Activated CD8-positive, alpha-beta T cell treated with anti-CD3 and anti-CD28 coated beads for 36 hours (primary cell): ENCODE results near the gene TAF5L. TPM values are rescaled to one million over a fixed set of nuclear protein-coding genes. Genes with fewer than 3 reads are reported as not detected.

Experiments
- ATAC-seq: fragments of 200-7000 bp; cut with Tn5 transposase; one replicate; pipeline ENCODE4 v1.10.0; 2021; ENCODE audit warnings: mild to moderate bottlenecking, moderate library complexity
- CTCF ChIA-PET: fragments of 350-600 bp; sonication (Branson Sonifier 250); formaldehyde crosslinking; loops from one replicate; lab custom pipeline; 2021; ENCODE audit warnings: antibody characterized with exemption; lab: Charles Lee
- POLR2A ChIA-PET: fragments of 350-600 bp; sonication (Branson Sonifier 250); formaldehyde crosslinking; loops from one replicate; lab custom pipeline; 2021; ENCODE audit warnings: antibody characterized with exemption; lab: Charles Lee
- DNase-seq: peaks from one replicate; pipeline ENCODE4 v3.0.0-alpha.2; 2020
- H3K27ac Mint-ChIP-seq: one replicate; pipeline ENCODE4 v1.8.0; 2021; ENCODE audit warnings: mild to moderate bottlenecking, mixed read lengths
- H3K27me3 Mint-ChIP-seq: one replicate; pipeline ENCODE4 v1.8.0; 2021; ENCODE audit warnings: mixed read lengths
- H3K36me3 Mint-ChIP-seq: one replicate; pipeline ENCODE4 v1.8.0; 2021; ENCODE audit warnings: low read depth, mixed read lengths
- H3K4me1 Mint-ChIP-seq: one replicate; pipeline ENCODE4 v1.8.0; 2021; ENCODE audit warnings: low read depth, mixed read lengths
- H3K4me3 Mint-ChIP-seq: one replicate; pipeline ENCODE4 v1.8.0; 2021; ENCODE audit warnings: mild to moderate bottlenecking, moderate library complexity, mixed read lengths
- H3K9me3 Mint-ChIP-seq: one replicate; pipeline ENCODE4 v1.8.0; 2021; ENCODE audit warnings: mixed read lengths
- CTCF ChIP-seq: fragments of 200-600 bp; IDR thresholded peaks from one replicate; pipeline ENCODE4 v1.8.0; 2022; ENCODE audit warnings: antibody characterized with exemption, mild to moderate bottlenecking
- intact Hi-C: fragments of 100-400 bp; cut with micrococcal nuclease; formaldehyde crosslinking; loops from one replicate; pipeline ENCODE4 v1.10.0; 2022
- total RNA-seq, 2 experiments: library from RNA; stranded (reverse); gene quantifications; one replicate each; pipeline ENCODE4 v1.2.3, GENCODE V29; 2021

Gene TAF5L
- total RNA-seq, 2 experiments from 2014 or later: 17.7 to 19.5 TPM

DNA sequence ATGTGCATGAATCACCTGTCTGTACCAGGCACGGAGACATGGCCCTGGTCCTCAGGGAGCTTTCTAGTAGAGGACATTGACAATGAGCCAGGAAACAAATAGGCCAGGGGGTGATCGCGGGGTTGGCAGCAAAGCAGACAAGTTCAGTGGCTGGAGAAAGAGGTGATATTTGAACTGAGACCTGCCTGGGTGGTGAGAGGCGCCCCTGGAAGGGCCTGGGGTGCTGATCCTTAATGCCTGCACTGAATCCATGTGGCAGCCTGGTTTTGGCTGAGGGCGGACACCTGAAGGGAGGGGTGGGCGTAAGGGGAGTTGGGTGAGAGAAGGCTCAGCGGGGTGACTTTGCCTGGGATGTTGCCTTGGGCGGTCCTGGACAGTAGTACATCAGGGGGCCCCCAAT, 36.0 kb upstream of the TAF5L start:
- ChIA-PET CTCF (interaction anchor here (1.0 to 3.1 kb wide), 24 partner anchors 10 to 650 kb away, joined by 3 to 21 read pairs (median 4); partner anchors contain the start of gene NUP133), POLR2A (interaction anchor here (0.8 to 1.5 kb wide), 2 partner anchors 10 to 29 kb away, joined by 3 to 4 read pairs; no protein-coding TSS in a partner anchor)
- ATAC-seq (no peak), DNase-seq (no peak)
- Mint-ChIP-seq H3K4me1 (peaks cover 15% of the 10 kb centered on the region), H3K36me3 (peaks cover 37% of the 10 kb centered on the region), H3K27ac (no peak overlapping the region), H3K27me3 (no peaks in the 10 kb centered on the region), H3K4me3 (no peak overlapping the region), H3K9me3 (no peaks in the 10 kb centered on the region)
- no peak for TF ChIP-seq CTCF
- intact Hi-C loops: loop anchor here (1.0 kb wide), 1 partner anchor 648 kb away; no protein-coding TSS in a partner anchor

DNA sequence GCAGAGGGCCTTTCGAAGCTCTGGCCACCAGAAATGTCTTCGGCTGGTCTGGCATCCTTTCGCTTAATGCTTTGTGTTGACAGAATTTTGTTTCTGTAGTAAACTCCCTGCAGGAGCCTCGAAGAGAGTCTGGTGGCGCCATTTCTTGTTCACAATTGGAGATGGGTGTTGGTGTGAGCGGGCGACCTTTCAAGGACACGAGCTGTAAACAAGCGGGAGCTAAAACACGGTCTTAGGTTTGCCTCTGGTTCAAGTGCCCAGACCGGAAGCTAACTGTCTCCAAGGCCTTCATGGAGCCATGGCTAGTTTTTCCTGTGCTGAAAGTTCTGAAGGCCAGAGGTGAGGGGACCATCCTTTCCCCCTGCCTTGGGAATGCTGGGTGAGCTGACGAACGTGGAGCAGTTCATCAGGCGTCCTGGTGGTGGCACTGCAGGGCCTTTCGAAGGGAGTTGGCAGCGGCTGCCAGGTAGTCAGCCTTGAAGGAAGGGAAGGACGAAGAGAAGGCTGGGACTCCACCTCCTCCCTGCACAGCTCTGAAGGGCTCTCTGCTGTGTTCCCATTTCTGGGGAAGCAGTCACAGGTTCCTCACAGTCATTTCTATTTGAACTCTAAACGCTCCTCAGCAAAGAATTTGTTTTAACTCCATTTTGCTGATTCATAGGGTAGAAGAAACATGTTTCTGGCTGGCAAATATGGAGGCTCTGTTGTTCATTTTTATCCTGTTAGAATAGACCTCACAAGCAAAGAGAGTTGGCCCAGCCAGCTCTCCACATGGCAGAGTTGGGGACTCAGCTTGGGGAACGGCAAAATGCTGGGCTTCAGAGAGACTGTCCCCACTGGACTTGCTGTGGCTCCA, 35.3 kb upstream of the TAF5L start:
- H3K9me3 Mint-ChIP-seq: no peaks in the 10 kb centered on the region
- peaks cover 15% of the 10 kb centered on the region for H3K4me1 Mint-ChIP-seq
- DNase-seq (peak; percentile 76), ATAC-seq (peak; percentile 78)
- peak; percentile 92 for TF ChIP-seq CTCF
- intact Hi-C loops: loop anchor here (1.0 kb wide), 1 partner anchor 649 kb away; no protein-coding TSS in a partner anchor
- H3K27me3 Mint-ChIP-seq: no peaks in the 10 kb centered on the region
- CTCF ChIA-PET: interaction anchor here (0.6 to 3.1 kb wide), 44 partner anchors 10 to 1556 kb away, joined by 3 to 21 read pairs (median 3); partner anchors contain the start of gene NUP133
- no peak overlapping the region for H3K27ac Mint-ChIP-seq
- H3K36me3 Mint-ChIP-seq: peaks cover 33% of the 10 kb centered on the region
- POLR2A ChIA-PET: interaction anchor here (0.8 to 1.5 kb wide), 3 partner anchors 11 to 220 kb away, joined by 3 to 4 read pairs (median 4); no protein-coding TSS in a partner anchor
- H3K4me3 Mint-ChIP-seq: no peak overlapping the region

DNA sequence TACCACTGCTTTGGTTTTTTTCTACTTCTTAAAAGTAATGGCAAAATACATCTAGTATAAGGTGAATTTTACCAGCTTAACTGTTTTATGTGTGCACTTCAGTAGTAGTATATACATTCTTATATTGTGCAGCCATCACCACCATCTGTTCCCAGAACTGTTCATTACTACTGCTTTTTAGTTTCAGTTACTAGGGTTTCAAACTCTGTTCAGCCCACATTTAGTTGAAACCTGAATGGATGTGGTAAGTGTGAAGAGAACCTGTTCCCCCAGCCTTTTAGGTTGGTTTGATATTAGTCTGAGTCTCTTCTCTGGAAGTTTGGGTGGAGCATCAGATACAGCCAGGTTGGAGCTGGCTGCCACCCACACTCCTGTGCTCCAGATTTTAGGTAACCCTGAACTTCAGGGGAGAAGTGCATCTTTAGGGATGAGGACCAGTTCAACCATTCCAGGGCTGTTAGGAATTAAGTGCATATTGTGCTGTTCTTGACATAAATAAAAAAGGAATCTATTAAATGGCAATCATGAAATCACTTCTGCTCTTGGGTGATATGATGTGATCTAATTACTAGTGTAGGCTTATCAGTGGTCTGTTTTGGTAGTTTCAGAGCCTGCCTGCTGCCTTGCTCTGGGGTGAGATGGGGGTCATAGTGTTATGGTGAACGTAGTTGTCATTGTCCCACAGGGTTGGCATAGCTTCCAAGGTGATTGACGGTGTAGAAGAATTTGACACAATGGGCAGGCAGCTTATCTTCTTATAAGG, 32.3 kb upstream of the TAF5L start:
- H3K27ac Mint-ChIP-seq: peak overlapping the region; percentile 21
- H3K36me3 Mint-ChIP-seq: peaks cover 46% of the 10 kb centered on the region
- ChIA-PET POLR2A (no interaction called here), CTCF (interaction anchor here (0.6 to 1.2 kb wide), 2 partner anchors 510 to 630 kb away, joined by 3 read pairs; no protein-coding TSS in a partner anchor)
- no peaks in the 10 kb centered on the region for H3K9me3 Mint-ChIP-seq
- H3K27me3 Mint-ChIP-seq: no peaks in the 10 kb centered on the region
- ATAC-seq (no peak), DNase-seq (no peak)
- intact Hi-C loops: no loop called here
- no peak overlapping the region for H3K4me3 Mint-ChIP-seq
- H3K4me1 Mint-ChIP-seq: peaks cover 15% of the 10 kb centered on the region
- no peak for TF ChIP-seq CTCF

DNA sequence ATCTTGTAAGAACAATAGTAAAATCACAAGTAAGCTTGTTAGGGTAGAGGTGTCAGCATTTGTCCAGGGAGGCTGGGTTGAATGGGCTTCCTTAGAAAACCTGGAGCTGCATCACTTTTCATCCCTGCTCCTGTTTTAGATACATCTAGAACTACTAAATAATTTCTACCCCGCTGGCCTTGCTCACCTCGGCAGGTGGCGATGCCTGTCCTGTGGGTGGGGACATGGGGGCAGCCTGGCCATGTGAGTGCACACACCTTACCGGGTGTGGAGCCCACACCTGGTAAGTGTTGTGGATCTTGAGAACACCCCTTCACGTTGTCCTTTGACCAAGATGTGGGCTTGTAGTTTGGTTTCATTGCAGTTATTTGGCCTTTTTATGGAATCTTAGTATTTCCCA, 29.9 kb upstream of the TAF5L start:
- H3K4me3 Mint-ChIP-seq: no peak overlapping the region
- H3K27me3 Mint-ChIP-seq: no peaks in the 10 kb centered on the region
- no peak for DNase-seq
- TF ChIP-seq CTCF: no peak
- no peak for ATAC-seq
- H3K27ac Mint-ChIP-seq: no peak overlapping the region
- H3K4me1 Mint-ChIP-seq: peaks cover 8% of the 10 kb centered on the region
- intact Hi-C loops: no loop called here
- POLR2A ChIA-PET: interaction anchor here (1.5 kb wide), 1 partner anchor 20 kb away, joined by 4 read pairs; no protein-coding TSS in a partner anchor
- peaks cover 39% of the 10 kb centered on the region for H3K36me3 Mint-ChIP-seq
- CTCF ChIA-PET: interaction anchor here (0.9 kb wide), 1 partner anchor 9 kb away, joined by 4 read pairs; no protein-coding TSS in a partner anchor
- H3K9me3 Mint-ChIP-seq: no peaks in the 10 kb centered on the region
